H1 (cell line): ENCODE results near the gene AGXT2. TPM values are rescaled to one million over a fixed set of nuclear protein-coding genes. Genes with fewer than 3 reads are reported as not detected.

ENCODE experiments used
- BCL11A ChIP-seq, 2 experiments: IDR thresholded peaks; one replicate each; pipeline ENCODE4 v1.6.1; 2011; ENCODE audit warnings: low read depth in 2 of 2, low read length in 2 of 2, mild to moderate bottlenecking in 2 of 2
- CEBPB ChIP-seq: IDR thresholded peaks from 2 replicates; pipeline ENCODE4 v1.6.1; 2012; ENCODE audit warnings: low read depth, low read length
- CHD7 ChIP-seq: fragments of 300-600 bp; sonication (generic); IDR thresholded peaks from 2 replicates; pipeline ENCODE4 v1.7.1; 2012; ENCODE audit warnings: low read length, moderate library complexity, mild to moderate bottlenecking, inconsistent platforms; ENCODE audit not compliant: insufficient replicate concordance
- CREB1 ChIP-seq: IDR thresholded peaks from 2 replicates; pipeline ENCODE4 v1.6.1; 2012; ENCODE audit warnings: inconsistent platforms
- KDM1A ChIP-seq: fragments of 200-600, 300-600 bp; sonication (generic); IDR thresholded peaks from 2 replicates; pipeline ENCODE4 v1.7.1; 2016; ENCODE audit warnings: mild to moderate bottlenecking, low read length, borderline replicate concordance
- PHF8 ChIP-seq: fragments of 200-600 bp; sonication (generic); conservative IDR thresholded peaks from 2 replicates; pipeline ENCODE4 v1.7.1; 2012; ENCODE audit warnings: low read depth, mild to moderate bottlenecking, inconsistent platforms, low read length, moderate library complexity
- RNF2 ChIP-seq: fragments of 200-900, 300-1000 bp; sonication (generic); IDR thresholded peaks from 2 replicates; pipeline ENCODE4 v1.7.1; 2016; ENCODE audit warnings: borderline replicate concordance, low read depth, mild to moderate bottlenecking, antibody characterized with exemption, low read length; ENCODE audit not compliant: poor library complexity, severe bottlenecking; ENCODE audit errors: missing control alignments
- SAP30 ChIP-seq: fragments of 300-600 bp; sonication (generic); IDR thresholded peaks from 2 replicates; pipeline ENCODE4 v1.7.1; 2012; ENCODE audit warnings: low read length, moderate library complexity, mild to moderate bottlenecking, inconsistent platforms; ENCODE audit not compliant: insufficient read depth, insufficient replicate concordance
- SUZ12 ChIP-seq: fragments of 200-600 bp; sonication (generic); IDR thresholded peaks from 2 replicates; pipeline ENCODE4 v1.6.1; 2012; ENCODE audit warnings: mild to moderate bottlenecking, inconsistent platforms, low read length, moderate library complexity, mixed read lengths
- TBP ChIP-seq: IDR thresholded peaks from 2 replicates; pipeline ENCODE4 v1.6.1; 2011; ENCODE audit warnings: low read depth, low read length, improper control_type of control experiment
- TEAD4 ChIP-seq: IDR thresholded peaks from 2 replicates; pipeline ENCODE4 v1.6.1; 2012; ENCODE audit warnings: low read depth, low read length, inconsistent platforms, mixed read lengths
- ZNF274 ChIP-seq: IDR thresholded peaks from 2 replicates; pipeline ENCODE4 v1.7.0; 2012; ENCODE audit warnings: low read length, borderline replicate concordance; ENCODE audit errors: extremely low read depth
- polyA plus RNA-seq, 7 experiments: library from polyadenylated mRNA; depleted of rRNA in 3 of 7; stranded (reverse) in 5 of 7; unstranded in 2 of 7; fragments of >200 nt in 5 of 7; fragments of 200-250 nt in 2 of 7; gene quantifications; 1 replicate in 5 of 7; 2 replicates in 1 of 7; 4 replicates in 1 of 7; pipeline versions ENCODE4 v1.2.1 to v1.2.3, GENCODE V29; 2011 to 2013; ENCODE audit warnings: missing spikeins in 2 of 7, mixed read lengths in 2 of 7
- total RNA-seq: library from RNA; stranded (reverse); fragmentation: NEBNext Ultra II Directional; extraction: Animal tissue kit (Norgen Biotek cat#: 25700); gene quantifications from 2 replicates; pipeline ENCODE4 v1.2.1, GENCODE V29; 2021

AGXT2 gene
- total and polyA plus RNA-seq, 2 of the 8 experiments (the other 6 are each of a cell fraction or from before 2014, with no cell fraction given), result not detected

- TF ChIP-seq CHD7 (no peak), CREB1 (no peak), KDM1A (no peak), PHF8 (no peak), ZNF274 (no peak), BCL11A (IDR thresholded peaks at IDR 0.05; ENCODE audit: low read depth in 2 of 2, low read length in 2 of 2) (no peak), CEBPB (no peak), TEAD4 (no peak), SAP30 (no peak), TBP (no peak), RNF2 (no peak), SUZ12 (no peak)
Measured at GRCh38 chr5:35044649-35045048, 3.1 kb downstream of the AGXT2 start (continued).
